Activated CD8-positive, alpha-beta memory T cell treated with anti-CD3 and anti-CD28 coated beads for 48 hours (primary cell): ENCODE results near the gene FAM234B.
"Not testable (repeated sequence)": the region's sequence is repeated elsewhere in the genome, so short reads cannot be mapped to it uniquely, and the experiment has no call there.

Experiments used
- DNase-seq, 3 experiments: peaks; one replicate each; pipeline ENCODE4 v3.0.0-alpha.2; 2020; ENCODE audit warnings: low read depth in 2 of 3, low spot score in 2 of 3

FAM234B gene

GRCh38 chr12:13053617-13054016, 9.4 kb downstream of the FAM234B start:
- not testable (repeated sequence) for DNase-seq

GRCh38 chr12:13060581-13060980, 16.4 kb downstream of the FAM234B start:
- DNase-seq, result no peak

GRCh38 chr12:13061377-13061776, 17.2 kb downstream of the FAM234B start:
- no peak for DNase-seq

- DNase-seq, result no peak
These were observed 18.5 kb downstream of the FAM234B start for GRCh38 chr12:13062669-13063068.

GRCh38 chr12:13066014-13066413, 21.8 kb downstream of the FAM234B start:
- DNase-seq, result no peak

- DNase-seq, result no peak
These were observed 22.3 kb downstream of the FAM234B start for GRCh38 chr12:13066459-13066858.

GRCh38 chr12:13067322-13067721, 23.1 kb downstream of the FAM234B start:
- no peak for DNase-seq

- DNase-seq, result no peak
These were observed 25.2 kb downstream of the FAM234B start for GRCh38 chr12:13069380-13069779.

- no peak for DNase-seq
These were observed 27.4 kb downstream of the FAM234B start for GRCh38 chr12:13071305-13072280.

GRCh38 chr12:13073173-13073572, 29.0 kb downstream of the FAM234B start:
- DNase-seq, result no peak

- no peak for DNase-seq
These were observed 30.4 kb downstream of the FAM234B start for GRCh38 chr12:13074396-13075117.

GRCh38 chr12:13075118-13075480, 30.9 kb downstream of the FAM234B start:
- DNase-seq, result no peak

GRCh38 chr12:13075786-13076570, 31.8 kb downstream of the FAM234B start:
- DNase-seq, result no peak

GRCh38 chr12:13079440-13079906, 35.3 kb downstream of the FAM234B start:
- no peak for DNase-seq

GRCh38 chr12:13080266-13080665, 36.1 kb downstream of the FAM234B start:
- no peak for DNase-seq

- DNase-seq, result no peak
These were observed 38.7 kb downstream of the FAM234B start for GRCh38 chr12:13082861-13083260.

- not testable (repeated sequence) for DNase-seq
These were observed 39.5 kb downstream of the FAM234B start for GRCh38 chr12:13083638-13084037.

- no peak for DNase-seq
These were observed 40.9 kb downstream of the FAM234B start for GRCh38 chr12:13084898-13085640.

GRCh38 chr12:13085968-13086686, 41.9 kb downstream of the FAM234B start:
- DNase-seq, result no peak

GRCh38 chr12:13087766-13088165, 43.6 kb downstream of the FAM234B start:
- no peak for DNase-seq
